Stromal cell of bone marrow (primary cell): ENCODE measurements around the gene EXOC4.

Experiments
- DNase-seq: peaks from one replicate; pipeline ENCODE4 v3.0.0-alpha.2; 2012; ENCODE audit warnings: low read depth

EXOC4 gene

GRCh38 chr7:133575726-133576440 is 323.0 kb downstream of the EXOC4 start:
- DNase-seq: no peak

- no peak for DNase-seq
These were observed 323.8 kb downstream of the EXOC4 start for GRCh38 chr7:133576612-133577168.

GRCh38 chr7:133582766-133583523 is 330.1 kb downstream of the EXOC4 start:
- DNase-seq: peak; percentile 67

GRCh38 chr7:133583545-133584171 is 330.8 kb downstream of the EXOC4 start:
- DNase-seq: no peak

GRCh38 chr7:133584956-133585668 is 332.2 kb downstream of the EXOC4 start:
- DNase-seq: no peak

- no peak for DNase-seq
These were observed 333.4 kb downstream of the EXOC4 start for GRCh38 chr7:133586253-133586652.

- DNase-seq: no peak
These were observed 335.0 kb downstream of the EXOC4 start for GRCh38 chr7:133587903-133588302.

GRCh38 chr7:133590795-133591194 is 337.9 kb downstream of the EXOC4 start:
- no peak for DNase-seq

- no peak for DNase-seq
These were observed 338.9 kb downstream of the EXOC4 start for GRCh38 chr7:133591704-133592340.

GRCh38 chr7:133593561-133593960 is 340.7 kb downstream of the EXOC4 start:
- no peak for DNase-seq

GRCh38 chr7:133601617-133602016 is 348.7 kb downstream of the EXOC4 start:
- DNase-seq: no peak

- DNase-seq: peak; percentile 77
These were observed 349.4 kb downstream of the EXOC4 start for GRCh38 chr7:133602291-133602690.

- DNase-seq: no peak
These were observed 354.1 kb downstream of the EXOC4 start for GRCh38 chr7:133606991-133607390.

- DNase-seq: no peak
These were observed 356.9 kb downstream of the EXOC4 start for GRCh38 chr7:133609806-133610205.

GRCh38 chr7:133611955-133612354 is 359.1 kb downstream of the EXOC4 start:
- DNase-seq: no peak

- no peak for DNase-seq
These were observed 360.4 kb downstream of the EXOC4 start for GRCh38 chr7:133613250-133613790.

GRCh38 chr7:133614251-133614650 is 361.4 kb downstream of the EXOC4 start:
- no peak for DNase-seq

- DNase-seq: no peak
These were observed 366.1 kb downstream of the EXOC4 start for GRCh38 chr7:133618970-133619369.

- DNase-seq: no peak
These were observed 366.6 kb downstream of the EXOC4 start for GRCh38 chr7:133619491-133619890.

- no peak for DNase-seq
These were observed 370.8 kb downstream of the EXOC4 start for GRCh38 chr7:133623721-133624120.

GRCh38 chr7:133625046-133625445 is 372.2 kb downstream of the EXOC4 start:
- no peak for DNase-seq
